22Rv1 (cell line): ENCODE data around the gene AP5M1.
"Not testable (repeated sequence)": the region's sequence is repeated elsewhere in the genome, so short reads cannot be mapped to it uniquely, and the experiment has no call there.

Experiments
- H3K27ac ChIP-seq: fragments of 450-650 bp; 2 replicates; pipeline ENCODE4 v1.5.1; 2017
- ZFX ChIP-seq: fragments of 450-650 bp; IDR thresholded peaks from 2 replicates; pipeline ENCODE4 v1.6.1; 2017; ENCODE audit warnings: antibody characterized with exemption, borderline replicate concordance
- TF ChIP-seq, protein P1 (sequence below): fragments of 450-650 bp; IDR thresholded peaks from 2 replicates; pipeline ENCODE4 v1.5.1; 2017; ENCODE audit warnings: mild to moderate bottlenecking

The AP5M1 gene

DNA sequence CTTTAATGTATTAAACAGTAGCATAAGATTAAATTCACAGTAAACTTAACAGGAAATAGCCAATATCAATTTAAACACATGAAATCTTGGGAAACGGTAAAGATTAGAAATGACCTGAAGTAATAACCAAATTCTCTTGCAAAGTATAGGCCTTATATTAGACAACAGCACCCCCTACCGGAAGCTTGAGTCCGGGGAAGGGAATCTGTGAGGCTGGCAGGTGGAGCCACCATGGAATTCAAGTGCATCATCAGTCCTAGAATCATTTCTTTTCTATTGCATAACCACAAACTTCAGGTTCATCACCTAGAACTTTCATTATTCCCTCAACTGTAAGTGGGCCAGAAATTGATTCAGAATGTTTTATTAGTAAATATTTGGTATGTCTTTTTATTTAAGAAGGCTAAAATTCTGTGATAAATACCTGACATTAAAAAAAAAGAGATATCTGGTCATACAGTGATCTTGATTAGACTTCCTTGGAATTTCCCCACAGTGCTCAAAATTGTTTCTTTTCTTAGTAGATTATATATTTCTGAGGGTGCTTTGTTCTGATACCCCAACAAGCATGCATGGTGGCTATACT lies 48.6 kb downstream of the AP5M1 start:
- H3K27ac ChIP-seq: no peak overlapping the region
- TF ChIP-seq ZFX: no peak
- TF ChIP-seq, protein P1, sequence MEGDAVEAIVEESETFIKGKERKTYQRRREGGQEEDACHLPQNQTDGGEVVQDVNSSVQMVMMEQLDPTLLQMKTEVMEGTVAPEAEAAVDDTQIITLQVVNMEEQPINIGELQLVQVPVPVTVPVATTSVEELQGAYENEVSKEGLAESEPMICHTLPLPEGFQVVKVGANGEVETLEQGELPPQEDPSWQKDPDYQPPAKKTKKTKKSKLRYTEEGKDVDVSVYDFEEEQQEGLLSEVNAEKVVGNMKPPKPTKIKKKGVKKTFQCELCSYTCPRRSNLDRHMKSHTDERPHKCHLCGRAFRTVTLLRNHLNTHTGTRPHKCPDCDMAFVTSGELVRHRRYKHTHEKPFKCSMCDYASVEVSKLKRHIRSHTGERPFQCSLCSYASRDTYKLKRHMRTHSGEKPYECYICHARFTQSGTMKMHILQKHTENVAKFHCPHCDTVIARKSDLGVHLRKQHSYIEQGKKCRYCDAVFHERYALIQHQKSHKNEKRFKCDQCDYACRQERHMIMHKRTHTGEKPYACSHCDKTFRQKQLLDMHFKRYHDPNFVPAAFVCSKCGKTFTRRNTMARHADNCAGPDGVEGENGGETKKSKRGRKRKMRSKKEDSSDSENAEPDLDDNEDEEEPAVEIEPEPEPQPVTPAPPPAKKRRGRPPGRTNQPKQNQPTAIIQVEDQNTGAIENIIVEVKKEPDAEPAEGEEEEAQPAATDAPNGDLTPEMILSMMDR: peak; percentile 83

DNA sequence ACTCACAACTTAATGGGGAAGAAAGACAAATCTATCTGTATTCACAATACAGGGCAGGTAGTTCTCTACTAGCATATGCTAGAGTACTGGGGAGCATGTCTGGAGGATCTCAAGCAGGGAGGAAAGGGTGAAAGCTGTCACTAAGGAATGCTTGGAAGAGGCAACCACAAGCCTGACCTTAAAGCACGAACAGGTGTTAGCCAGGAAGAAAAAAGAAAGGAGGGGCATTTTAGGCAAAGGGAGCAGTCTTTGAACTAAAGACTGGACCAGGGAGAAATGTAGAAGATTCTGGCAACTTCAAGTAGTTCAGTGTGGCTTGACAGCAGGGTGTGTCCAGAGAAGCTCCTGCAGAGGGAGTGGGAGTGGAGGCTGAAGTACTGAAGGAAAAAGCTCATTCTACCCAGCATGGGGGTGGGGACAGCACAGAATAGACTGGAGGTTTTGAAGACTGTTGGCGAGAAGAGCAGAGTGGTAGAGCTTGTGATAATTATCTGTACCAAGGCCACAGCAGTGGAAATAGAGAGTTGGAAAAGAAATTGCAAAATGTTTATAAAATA lies 50.9 kb downstream of the AP5M1 start:
- TF ChIP-seq, protein P1: no peak
- TF ChIP-seq ZFX: no peak
- no peak overlapping the region for H3K27ac ChIP-seq

DNA sequence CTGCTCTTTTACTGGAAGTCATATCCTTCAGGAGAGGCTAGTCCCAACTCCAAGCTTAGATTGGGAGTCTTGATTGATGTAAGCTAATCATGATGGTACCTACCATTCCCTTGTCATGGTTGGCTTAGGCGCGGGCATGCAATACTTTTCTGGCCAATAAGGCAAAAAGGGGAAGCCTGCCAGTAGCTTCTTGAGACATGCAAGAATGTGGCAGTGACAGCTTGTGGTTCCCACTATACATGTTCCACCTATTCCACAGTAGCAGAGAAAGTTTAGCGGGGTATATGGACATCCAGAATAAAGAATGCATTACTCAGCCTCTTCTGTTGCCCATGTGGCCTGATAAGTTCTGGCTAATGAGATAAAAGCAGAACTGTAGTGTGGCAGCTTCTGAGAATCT lies 55.0 kb downstream of the AP5M1 start:
- no peak for TF ChIP-seq ZFX
- TF ChIP-seq, protein P1: no peak
- no peak overlapping the region for H3K27ac ChIP-seq

DNA sequence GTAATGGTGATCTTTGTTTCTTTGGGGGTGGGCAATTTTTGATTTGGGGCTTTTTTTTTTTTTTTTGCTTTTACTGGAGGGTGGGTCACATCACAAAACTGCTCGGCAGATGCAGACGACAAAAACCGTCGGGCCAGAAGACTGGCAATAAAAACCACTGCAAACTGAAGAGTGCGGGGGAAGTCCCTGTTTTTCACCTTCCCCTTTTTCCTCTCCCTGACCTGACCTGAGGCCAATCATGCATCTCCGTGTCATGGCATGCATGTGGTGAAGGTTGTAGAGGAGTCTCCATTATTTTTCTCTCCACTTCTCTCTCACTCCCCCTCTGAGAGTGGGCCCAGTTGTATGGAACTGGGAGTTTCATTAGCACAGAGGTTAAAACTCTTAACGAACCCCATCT lies 57.5 kb downstream of the AP5M1 start:
- no peak for TF ChIP-seq ZFX
- TF ChIP-seq, protein P1: no peak
- H3K27ac ChIP-seq: no peak overlapping the region

DNA sequence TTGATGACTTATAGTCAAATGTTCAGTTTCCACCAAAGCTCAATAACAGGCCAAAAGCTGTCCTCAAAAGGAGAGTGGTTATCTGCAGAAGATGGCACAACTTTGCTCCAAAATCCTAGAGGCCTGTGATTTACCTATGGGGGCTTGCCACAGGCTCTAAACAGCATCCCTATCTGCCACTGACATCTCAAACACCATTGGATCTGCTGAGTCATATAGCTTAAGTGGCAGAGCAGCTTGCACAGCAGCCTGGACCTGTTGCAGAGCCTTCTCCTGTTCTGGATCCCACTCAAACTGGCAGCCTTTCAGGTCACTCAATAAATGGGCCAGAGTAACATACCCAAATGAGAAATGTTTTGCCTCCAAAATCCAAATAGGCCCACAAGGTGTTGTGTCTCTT lies 61.1 kb downstream of the AP5M1 start:
- no peak overlapping the region for H3K27ac ChIP-seq
- TF ChIP-seq, protein P1: no peak
- TF ChIP-seq ZFX: no peak

DNA sequence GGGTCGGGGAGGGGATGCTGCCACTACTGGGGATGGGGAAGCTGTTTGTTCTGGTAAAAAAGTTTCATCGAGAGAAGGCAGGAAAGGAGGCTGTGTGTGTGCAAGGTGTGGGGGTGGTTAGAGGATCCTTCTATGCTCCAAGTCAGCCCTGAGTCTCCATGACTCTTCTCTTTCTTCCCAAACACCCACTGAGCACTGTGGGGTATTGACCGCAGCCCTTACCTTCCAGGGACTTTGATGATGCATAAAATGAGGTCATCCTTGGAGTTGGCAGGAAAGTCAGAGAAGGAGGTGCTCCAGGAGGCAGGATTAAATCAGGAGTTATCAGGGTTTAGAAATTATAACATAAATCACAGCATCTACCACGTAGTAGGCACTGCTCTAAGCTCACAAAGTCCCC lies 63.7 kb downstream of the AP5M1 start:
- H3K27ac ChIP-seq: not testable (repeated sequence)

DNA sequence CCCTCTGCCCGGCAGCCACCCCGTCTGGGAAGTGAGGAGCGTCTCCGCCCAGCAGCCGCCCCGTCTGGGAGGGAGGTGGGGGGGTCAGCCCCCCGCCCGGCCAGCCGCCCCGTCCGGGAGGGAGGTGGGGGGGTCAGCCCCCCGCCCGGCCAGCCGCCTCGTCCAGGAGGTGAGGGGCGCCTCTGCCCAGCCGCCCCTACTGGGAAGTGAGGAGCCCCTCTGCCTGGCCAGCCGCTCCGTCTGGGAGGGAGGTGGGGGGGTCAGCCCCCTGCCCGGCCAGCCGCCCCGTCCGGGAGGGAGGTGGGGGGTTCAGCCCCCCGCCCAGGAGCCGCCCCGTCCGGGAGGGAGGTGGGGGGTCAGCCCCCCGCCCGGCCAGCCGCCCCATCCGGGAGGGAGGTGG lies 65.0 kb downstream of the AP5M1 start:
- not testable (repeated sequence) for H3K27ac ChIP-seq

DNA sequence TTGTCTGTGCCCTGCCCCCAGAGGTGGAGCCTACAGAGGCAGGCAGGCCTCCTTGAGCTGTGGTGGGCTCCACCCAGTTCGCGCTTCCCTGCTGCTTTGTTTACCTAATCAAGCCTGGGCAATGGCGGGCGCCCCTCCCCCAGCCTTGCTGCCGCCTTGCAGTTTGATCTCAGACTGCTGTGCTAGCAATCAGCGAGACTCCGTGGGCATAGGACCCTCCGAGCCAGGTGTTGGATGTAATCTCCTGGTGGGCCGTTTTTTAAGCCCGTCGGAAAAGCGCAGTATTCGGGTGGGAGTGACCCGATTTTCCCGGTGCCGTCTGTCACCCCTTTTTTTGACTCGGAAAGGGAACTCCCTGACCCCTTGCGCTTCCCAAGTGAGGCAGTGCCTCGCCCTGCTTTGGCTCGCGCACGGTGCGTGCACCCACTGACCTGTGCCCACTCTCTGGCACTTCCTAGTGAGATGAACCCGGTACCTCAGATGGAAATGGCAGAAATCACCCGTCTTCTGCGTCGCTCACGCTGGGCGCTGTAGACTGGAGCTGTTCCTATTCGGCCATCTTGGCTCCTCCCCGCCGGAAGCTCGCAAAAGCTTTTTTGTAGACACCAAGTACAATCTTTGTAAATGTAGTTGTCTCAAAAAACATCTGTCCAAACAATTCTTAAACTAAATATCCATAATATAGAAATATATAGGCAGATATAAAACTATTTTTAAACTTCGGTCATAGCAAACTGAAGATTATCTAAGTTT lies 75.0 kb downstream of the AP5M1 start:
- not testable (repeated sequence) for H3K27ac ChIP-seq

DNA sequence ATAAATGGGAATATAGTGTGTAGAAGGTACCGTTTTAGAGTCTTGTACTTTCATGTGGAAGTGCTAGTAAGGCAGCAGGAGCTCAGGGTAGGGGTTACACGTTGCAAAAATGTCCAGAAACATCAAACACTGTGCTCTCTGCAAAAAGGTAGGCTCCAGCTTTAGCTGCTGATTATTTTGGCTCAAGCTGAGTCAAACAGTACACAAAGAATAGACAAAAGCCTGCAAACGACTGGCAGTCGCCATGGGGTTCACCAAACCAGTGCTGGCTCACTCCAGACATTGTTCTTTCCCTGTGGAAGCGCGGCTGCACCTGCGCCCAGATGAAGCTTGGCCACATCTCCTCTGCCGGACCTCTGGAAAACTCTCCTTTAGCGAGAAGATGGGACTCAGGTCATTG lies 76.3 kb downstream of the AP5M1 start:
- TF ChIP-seq ZFX: no peak
- TF ChIP-seq, protein P1: no peak
- H3K27ac ChIP-seq: no peak overlapping the region
